ENCODE results near the gene PIGU. TPM values are rescaled to one million over a fixed set of nuclear protein-coding genes. Genes with fewer than 3 reads are reported as not detected.
"Not testable (repeated sequence)": the region's sequence is repeated elsewhere in the genome, so short reads cannot be mapped to it uniquely, and the experiment has no call there.

Gene PIGU, protein sequence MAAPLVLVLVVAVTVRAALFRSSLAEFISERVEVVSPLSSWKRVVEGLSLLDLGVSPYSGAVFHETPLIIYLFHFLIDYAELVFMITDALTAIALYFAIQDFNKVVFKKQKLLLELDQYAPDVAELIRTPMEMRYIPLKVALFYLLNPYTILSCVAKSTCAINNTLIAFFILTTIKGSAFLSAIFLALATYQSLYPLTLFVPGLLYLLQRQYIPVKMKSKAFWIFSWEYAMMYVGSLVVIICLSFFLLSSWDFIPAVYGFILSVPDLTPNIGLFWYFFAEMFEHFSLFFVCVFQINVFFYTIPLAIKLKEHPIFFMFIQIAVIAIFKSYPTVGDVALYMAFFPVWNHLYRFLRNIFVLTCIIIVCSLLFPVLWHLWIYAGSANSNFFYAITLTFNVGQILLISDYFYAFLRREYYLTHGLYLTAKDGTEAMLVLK
- 10 to 100 TPM; 13.4 to 30.9 (median 26.7) TPM for total RNA-seq

DNA sequence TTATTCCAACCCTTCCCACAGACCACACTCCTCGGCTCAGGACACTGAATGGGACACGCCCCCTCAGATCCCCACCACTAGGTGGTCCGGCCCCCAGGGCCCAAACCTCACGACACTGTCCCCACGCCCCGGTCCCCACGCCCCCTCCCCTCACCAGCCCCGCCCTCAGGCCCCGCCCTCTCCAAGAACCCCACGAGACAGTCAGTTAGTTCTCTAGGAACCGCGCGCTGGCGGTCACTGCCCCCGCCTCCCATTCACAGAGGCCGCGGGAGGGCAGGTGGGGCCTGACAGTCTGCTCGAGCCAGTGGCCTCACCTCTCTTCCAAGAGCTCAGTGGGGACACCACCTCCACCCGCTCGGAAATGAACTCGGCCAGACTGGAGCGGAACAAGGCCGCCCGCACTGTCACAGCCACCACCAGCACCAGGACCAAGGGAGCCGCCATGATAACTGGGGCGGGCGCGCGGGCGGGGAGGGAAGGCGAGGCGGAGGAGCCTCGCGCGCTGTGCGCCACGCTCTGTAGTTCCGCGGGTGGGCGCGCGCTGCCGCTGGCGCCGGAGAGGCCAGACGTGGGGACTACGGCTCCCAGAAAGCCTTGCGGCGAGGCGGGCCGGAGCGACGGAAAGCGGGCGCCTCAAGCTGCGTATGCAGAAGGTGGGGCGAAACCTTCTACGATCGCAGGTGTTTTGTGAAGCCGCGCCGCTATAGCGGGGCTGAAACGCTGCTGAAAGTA, at the start of gene PIGU:
TSS of gene PIGU (minus strand) at position 451 of the 732 bp plus-strand sequence. CDS start at position 444, 7 bp downstream.
- in situ Hi-C loops (cut with MboI; ENCODE audit: low pct_unique_long_range_greater_than_20kb in 2 of 9, low sequenced_read_pairs in 9 of 9, unreplicated experiment in 9 of 9), result no loop called here
- Histone ChIP-seq H3K27ac (peak within 1 kb of the TSS; percentile 64 to 75), H3K4me3 (peak within 1 kb of the TSS; percentile 52 to 77 (median 69)), H3K4me1 (replicated peaks in 1 of 2) (peaks cover 5 to 6% of the 10 kb centered on the region in 2 donors)
- ATAC-seq (replicated peaks in 6 of 8), result peak; percentile 95 to 98 (median 97)
- 0 to 3% (median 0%) methylated on average over 1 to 17 of the region's 64 CpGs; no CpG with 5 or more reads in 5 of the 10 experiments for WGBS, 10 experiments

DNA sequence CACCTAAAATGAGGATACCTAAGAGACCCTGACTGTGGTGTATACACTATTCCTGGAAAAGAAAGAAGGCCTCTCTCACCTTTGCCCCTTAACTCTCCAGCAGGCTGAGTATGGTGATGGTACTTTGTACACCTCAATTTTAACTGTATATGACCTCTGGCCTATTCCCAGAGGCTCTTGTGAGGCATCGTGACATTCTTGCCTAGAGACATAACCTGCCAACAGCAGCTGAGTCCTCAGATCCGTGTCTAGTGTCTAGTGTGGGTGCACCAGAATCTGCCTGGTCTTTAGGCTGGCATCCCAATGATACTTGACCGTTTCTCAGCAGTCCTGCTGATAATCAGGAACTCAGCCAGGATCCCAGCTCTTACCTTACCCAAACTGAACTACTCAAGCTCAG, 47.3 kb upstream of the PIGU start:
- 100% methylated on average over 1 to 2 of the region's 3 CpGs; no CpG with 5 or more reads in 6 of the 10 experiments for WGBS, 10 experiments
- Histone ChIP-seq H3K4me1 (replicated peaks in 1 of 2) (peaks cover 0 to 6% of the 10 kb centered on the region in 2 donors), H3K27ac (no peak overlapping the region), H3K4me3 (no peak overlapping the region)
- no peak for ATAC-seq (replicated peaks in 6 of 8)
- in situ Hi-C loops (cut with MboI; ENCODE audit: low pct_unique_long_range_greater_than_20kb in 2 of 9, low sequenced_read_pairs in 9 of 9, unreplicated experiment in 9 of 9), result loop anchor here in 2 of 9 experiments (25.0 kb wide), 2 partner anchors 187 to 412 kb away; partner anchors contain the start of gene AHCY (in 1 of the 2)

DNA sequence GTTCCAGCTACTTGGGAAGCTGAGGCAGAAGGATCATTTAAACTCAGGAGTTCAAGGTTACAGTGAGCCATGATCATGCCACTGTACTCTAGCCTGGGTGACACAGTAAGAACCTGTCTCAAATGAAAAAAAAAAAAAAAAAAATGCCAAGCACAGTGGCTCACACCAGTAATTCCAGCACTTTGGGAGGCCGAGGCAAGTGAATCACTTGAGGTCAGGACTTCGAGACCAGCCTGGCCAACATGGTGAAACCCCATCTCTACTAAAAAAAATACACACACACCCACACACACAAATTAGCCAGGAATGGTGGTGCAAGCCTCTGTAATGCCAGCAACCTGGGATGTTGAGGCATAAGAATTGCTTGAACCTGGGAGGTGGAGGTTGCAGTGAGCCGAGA, 45.7 kb upstream of the PIGU start:
- WGBS, 10 experiments, result 90 to 100% (median 100%) methylated on average over 1 to 3 of the region's 3 CpGs; no CpG with 5 or more reads in 3 of the 10 experiments
- in situ Hi-C loops (cut with MboI; ENCODE audit: low pct_unique_long_range_greater_than_20kb in 2 of 9, low sequenced_read_pairs in 9 of 9, unreplicated experiment in 9 of 9), result loop anchor here in 2 of 9 experiments (25.0 kb wide), 2 partner anchors 185 to 410 kb away; partner anchors contain the start of gene AHCY (in 1 of the 2)
- ATAC-seq (replicated peaks in 6 of 8); H3K4me3 ChIP-seq; H3K4me1 ChIP-seq (replicated peaks in 1 of 2); H3K27ac ChIP-seq: not testable (repeated sequence)

DNA sequence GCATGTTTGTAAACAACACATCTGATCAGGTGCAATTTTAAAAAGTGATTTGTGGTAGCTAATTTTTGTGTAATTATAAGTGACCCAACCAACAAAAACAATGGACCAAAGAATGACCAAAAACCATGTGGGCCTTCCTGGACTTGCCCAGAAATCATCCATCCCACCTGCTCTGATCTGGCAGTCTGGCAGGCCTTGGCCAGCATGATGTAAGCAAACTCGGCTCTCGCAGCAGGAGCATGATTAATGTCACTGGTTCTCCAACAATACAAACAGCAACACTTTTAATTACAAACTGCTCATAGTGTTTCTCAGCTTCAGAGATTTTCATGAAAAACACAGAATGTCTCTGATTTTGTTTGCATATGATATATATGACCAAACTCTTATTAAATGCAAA, 43.4 kb upstream of the PIGU start:
- in situ Hi-C loops (cut with MboI; ENCODE audit: low pct_unique_long_range_greater_than_20kb in 2 of 9, low sequenced_read_pairs in 9 of 9, unreplicated experiment in 9 of 9), result loop anchor here in 2 of 9 experiments (25.0 kb wide), 2 partner anchors 183 to 408 kb away; partner anchors contain the start of gene AHCY (in 1 of the 2)
- peaks cover 0 to 6% of the 10 kb centered on the region in 2 donors for H3K4me1 ChIP-seq (replicated peaks in 1 of 2)
- 50 to 63% (median 56%) methylated on average over 2 of the region's 2 CpGs; no CpG with 5 or more reads in 7 of the 10 experiments for WGBS, 10 experiments
- no peak overlapping the region for H3K4me3 ChIP-seq
- ATAC-seq (replicated peaks in 6 of 8), result peak in 5 of 8 experiments; percentile 30 to 78 (median 54)
- H3K27ac ChIP-seq, result no peak overlapping the region

DNA sequence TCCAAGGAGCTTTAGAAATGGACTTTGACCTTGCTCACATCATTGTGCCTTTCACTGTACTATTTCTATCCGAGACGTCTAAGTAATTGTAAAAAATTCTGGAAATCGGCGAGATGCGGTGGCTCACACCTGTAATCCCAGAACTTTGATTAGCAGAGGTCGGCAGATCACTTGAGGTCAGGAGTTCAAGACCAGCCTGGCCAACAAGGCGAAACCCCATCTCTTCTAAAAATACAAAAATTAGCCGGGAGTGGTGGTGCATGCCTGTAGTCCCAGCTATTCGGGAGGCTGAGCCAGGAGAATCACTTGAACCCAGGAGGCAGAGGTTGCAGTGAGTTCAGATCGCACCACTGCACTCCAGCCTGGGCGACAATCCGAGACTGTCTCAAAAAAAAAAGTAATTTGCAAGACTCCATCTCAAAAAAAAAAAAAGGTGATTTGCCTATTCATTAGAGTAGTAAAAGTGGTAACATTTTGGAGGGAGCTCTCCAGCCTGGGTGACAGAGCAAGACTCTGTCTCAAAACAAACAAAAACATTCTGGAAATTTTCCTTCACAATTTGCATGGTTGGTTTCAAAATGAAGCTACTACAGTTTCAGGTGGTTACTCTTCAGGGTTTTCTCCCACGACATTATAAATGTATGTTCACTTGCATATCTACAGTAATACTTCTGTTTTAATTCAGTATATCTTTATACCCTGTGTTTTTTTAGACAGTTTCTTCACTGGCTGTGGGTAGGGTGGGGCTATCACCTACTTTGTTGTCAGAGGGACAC, 42.5 kb upstream of the PIGU start:
- H3K4me1 ChIP-seq (replicated peaks in 1 of 2); H3K4me3 ChIP-seq; ATAC-seq (replicated peaks in 6 of 8); H3K27ac ChIP-seq: not testable (repeated sequence)
- 87 to 100% (median 100%) methylated on average over 1 to 9 of the region's 13 CpGs; no CpG with 5 or more reads in 1 of the 10 experiments for WGBS, 10 experiments
- in situ Hi-C loops (cut with MboI; ENCODE audit: low pct_unique_long_range_greater_than_20kb in 2 of 9, low sequenced_read_pairs in 9 of 9, unreplicated experiment in 9 of 9), result loop anchor here in 2 of 9 experiments (25.0 kb wide), 2 partner anchors 182 to 407 kb away; partner anchors contain the start of gene AHCY (in 1 of the 2)

DNA sequence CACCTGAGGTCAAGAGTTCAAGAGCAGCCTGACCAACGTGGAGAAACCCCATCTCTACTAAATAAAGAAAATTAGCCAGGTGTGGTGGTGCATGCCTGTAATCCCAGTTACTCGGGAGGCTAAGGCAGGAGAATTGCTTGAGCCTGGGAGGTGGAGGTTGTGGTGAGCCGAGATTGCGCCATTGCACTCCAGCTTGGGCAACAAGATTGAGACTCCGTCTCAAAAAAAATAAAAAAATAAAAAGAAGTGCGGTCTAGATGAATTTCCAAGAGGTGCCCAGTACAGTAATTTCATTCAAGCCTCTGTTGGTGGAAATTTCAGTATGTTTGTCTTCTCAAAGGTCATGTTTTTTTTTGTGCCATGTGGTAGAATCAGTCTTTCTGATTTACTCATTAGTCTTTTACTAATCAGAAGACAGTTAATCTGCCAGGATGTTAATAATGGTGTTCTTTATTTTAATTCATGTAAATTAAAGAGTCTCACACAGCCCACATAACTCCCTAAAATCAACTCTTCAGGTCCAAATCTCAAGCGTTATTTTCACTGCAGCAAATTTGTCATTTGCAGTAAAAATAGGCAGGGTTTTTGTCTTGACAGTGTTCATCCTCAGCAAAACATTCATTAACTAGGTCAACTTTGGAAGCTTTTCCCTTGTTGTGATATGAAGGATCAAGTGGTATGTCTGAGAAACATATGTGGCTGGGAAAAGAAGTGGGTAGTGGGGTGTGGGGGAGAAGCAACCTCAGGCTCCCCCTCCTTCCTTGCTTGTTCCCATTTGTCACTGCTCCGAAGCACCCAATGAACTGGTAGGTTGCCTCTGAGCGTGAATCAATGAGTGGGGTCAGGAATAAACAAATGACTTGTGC, 40.6 kb upstream of the PIGU start:
- in situ Hi-C loops (cut with MboI; ENCODE audit: low pct_unique_long_range_greater_than_20kb in 2 of 9, low sequenced_read_pairs in 9 of 9, unreplicated experiment in 9 of 9), result loop anchor here in 2 of 9 experiments (25.0 kb wide), 2 partner anchors 180 to 405 kb away; partner anchors contain the start of gene AHCY (in 1 of the 2)
- Histone ChIP-seq H3K27ac (no peak overlapping the region), H3K4me1 (replicated peaks in 1 of 2) (peaks cover 0 to 6% of the 10 kb centered on the region in 2 donors), H3K4me3 (no peak overlapping the region)
- ATAC-seq (replicated peaks in 6 of 8), result no peak
- 79 to 100% (median 95%) methylated on average over 1 to 9 of the region's 9 CpGs for WGBS, 10 experiments

DNA sequence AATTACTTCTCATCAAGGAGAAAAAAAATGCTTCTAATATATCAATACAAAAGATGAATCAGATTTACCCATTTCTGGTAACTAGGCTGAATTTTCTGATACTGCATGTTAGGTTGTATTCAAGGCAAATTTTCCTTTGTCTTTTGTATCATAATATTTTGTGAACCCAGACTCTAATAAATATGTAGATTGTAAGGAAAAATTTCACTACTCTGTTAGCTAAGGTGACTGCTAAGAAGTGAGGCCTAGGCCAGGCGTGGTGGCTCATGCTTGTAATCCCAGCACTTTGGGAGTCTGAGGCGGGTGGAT, 40.0 kb upstream of the PIGU start:
- in situ Hi-C loops (cut with MboI; ENCODE audit: low pct_unique_long_range_greater_than_20kb in 2 of 9, low sequenced_read_pairs in 9 of 9, unreplicated experiment in 9 of 9), result loop anchor here in 2 of 9 experiments (25.0 kb wide), 2 partner anchors 180 to 405 kb away; partner anchors contain the start of gene AHCY (in 1 of the 2)
- ATAC-seq (replicated peaks in 6 of 8), result no peak
- 93 to 100% (median 100%) methylated on average over 1 to 2 of the region's 2 CpGs; no CpG with 5 or more reads in 6 of the 10 experiments for WGBS, 10 experiments

DNA sequence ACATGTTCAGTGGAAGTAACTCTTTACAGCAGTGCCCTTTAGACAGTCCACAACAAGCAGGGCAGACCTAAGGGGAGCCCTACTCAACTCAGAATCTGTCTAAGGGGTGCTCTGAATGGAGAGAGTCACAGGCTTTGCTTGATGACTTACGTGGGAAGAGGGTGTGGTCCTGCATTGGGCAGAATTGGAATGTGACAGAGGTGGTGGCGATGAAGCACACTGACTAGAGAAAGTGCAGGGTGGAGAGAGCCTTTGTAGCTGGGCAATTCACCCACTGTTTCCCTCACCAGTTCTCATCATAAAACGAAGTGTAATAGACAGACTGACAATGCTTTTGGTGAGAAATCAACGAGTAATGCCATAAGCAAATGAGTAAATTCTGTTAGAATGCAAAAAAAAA, 38.5 kb upstream of the PIGU start:
- H3K4me3 ChIP-seq, result no peak overlapping the region
- WGBS, 10 experiments, result 27 to 97% (median 92%) methylated on average over 1 to 4 of the region's 4 CpGs; no CpG with 5 or more reads in 3 of the 10 experiments
- in situ Hi-C loops (cut with MboI; ENCODE audit: low pct_unique_long_range_greater_than_20kb in 2 of 9, low sequenced_read_pairs in 9 of 9, unreplicated experiment in 9 of 9), result loop anchor here in 2 of 9 experiments (25.0 kb wide), 2 partner anchors 178 to 403 kb away; partner anchors contain the start of gene AHCY (in 1 of the 2)
- peaks cover 5 to 7% of the 10 kb centered on the region in 2 donors for H3K4me1 ChIP-seq (replicated peaks in 1 of 2)
- ATAC-seq (replicated peaks in 6 of 8), result peak in 2 of 8 experiments; percentile 40 to 47
- H3K27ac ChIP-seq, result no peak overlapping the region

More for the DNA sequence above, 40.0 kb upstream of the PIGU start:
- no peak overlapping the region for H3K4me3 ChIP-seq
- no peak overlapping the region for H3K27ac ChIP-seq
- peaks cover 0 to 6% of the 10 kb centered on the region in 2 donors for H3K4me1 ChIP-seq (replicated peaks in 1 of 2)

DNA sequence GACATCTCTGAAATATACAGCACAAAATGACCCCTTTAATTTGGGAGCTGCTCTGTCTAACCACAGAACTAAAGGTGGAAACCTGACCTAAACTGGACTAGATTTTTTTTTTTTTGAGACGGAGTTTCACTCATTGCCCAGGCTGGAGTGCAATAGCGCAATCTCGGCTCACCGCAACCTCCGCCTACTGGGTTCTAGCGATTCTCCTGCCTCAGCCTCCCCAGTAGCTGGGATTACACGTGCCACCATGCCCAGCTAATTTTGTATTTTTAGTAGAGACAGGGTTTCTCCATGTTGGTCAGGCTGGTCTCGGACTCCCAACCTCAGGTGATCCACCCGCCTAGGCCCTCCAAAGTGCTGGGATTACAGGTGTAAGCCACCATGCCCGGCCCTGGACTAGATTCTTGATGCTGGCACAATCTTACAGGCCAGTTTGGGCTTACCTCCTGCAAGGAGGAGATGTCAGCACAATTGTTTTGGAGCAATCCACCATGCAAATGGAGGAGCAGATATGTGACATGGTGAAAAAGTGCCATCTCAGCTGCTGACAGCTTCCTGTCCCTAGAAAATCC, 37.1 kb upstream of the PIGU start:
- H3K4me3 ChIP-seq; ATAC-seq (replicated peaks in 6 of 8); H3K27ac ChIP-seq; H3K4me1 ChIP-seq (replicated peaks in 1 of 2): not testable (repeated sequence)
- in situ Hi-C loops (cut with MboI; ENCODE audit: low pct_unique_long_range_greater_than_20kb in 2 of 9, low sequenced_read_pairs in 9 of 9, unreplicated experiment in 9 of 9), result loop anchor here in 2 of 9 experiments (25.0 kb wide), 2 partner anchors 177 to 402 kb away; partner anchors contain the start of gene AHCY (in 1 of the 2)
- 74 to 100% (median 96%) methylated on average over 1 to 10 of the region's 10 CpGs; no CpG with 5 or more reads in 2 of the 10 experiments for WGBS, 10 experiments

DNA sequence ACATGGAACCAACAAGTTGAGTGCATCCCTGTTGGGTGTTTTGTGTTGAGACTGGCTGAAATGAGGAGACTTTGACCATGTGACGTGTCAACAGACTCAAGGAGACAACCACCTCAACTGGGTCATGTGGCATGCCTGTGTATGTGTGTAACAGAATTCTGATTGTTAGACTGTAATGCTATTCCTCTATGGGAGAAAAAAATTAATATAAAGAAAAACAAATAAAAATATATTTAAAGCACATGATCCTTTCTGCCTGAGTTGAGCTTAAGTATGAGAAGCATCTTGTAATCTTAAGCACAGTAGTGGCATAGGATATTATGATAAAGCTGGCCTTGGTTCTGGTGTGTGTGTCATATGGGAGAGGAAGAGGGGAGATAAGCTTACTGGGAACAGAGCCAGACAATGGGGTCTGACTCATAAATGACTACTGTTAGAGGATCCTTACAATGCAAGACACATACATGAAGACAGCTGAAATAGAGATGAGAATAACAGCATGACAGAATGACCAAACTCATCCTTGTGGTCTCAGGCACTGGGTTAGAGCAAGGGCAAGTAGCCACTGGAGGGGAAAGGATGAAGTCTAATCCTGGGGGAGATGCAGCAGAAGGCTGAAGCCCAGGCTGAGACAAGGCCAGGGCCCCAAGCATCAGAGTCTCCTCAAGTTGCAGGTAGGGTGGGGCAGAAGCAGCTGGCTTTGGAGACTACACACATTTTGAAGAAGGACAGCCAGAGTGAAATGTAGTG, 36.5 kb upstream of the PIGU start:
- 60 to 100% (median 100%) methylated on average over 1 of the region's 1 CpG; no CpG with 5 or more reads in 5 of the 10 experiments for WGBS, 10 experiments
- ATAC-seq (replicated peaks in 6 of 8), result peak in 3 of 8 experiments; percentile 4 to 22 (median 7)
- H3K4me1 ChIP-seq (replicated peaks in 1 of 2), result peaks cover 7 to 9% of the 10 kb centered on the region in 2 donors
- in situ Hi-C loops (cut with MboI; ENCODE audit: low pct_unique_long_range_greater_than_20kb in 2 of 9, low sequenced_read_pairs in 9 of 9, unreplicated experiment in 9 of 9), result loop anchor here in 2 of 9 experiments (25.0 kb wide), 2 partner anchors 176 to 401 kb away; partner anchors contain the start of gene AHCY (in 1 of the 2)
- H3K4me3 ChIP-seq, result no peak overlapping the region
- H3K27ac ChIP-seq, result no peak overlapping the region

All from motor neuron (in vitro differentiated cells).